Fibroblast of lung (primary cell): ENCODE results near the gene RAB35. TPM values are rescaled to one million over a fixed set of nuclear protein-coding genes. Genes with fewer than 3 reads are reported as not detected.

Source experiments
- DNase-seq, 2 donors: peaks; one replicate each; pipeline versions ENCODE4 v3.0.0 to v3.0.0-alpha.2; 2010; ENCODE audit warnings: low read depth in 2 of 2
- H2AFZ ChIP-seq: 2 replicates; pipeline ENCODE4 v1.5.1; 2012; ENCODE audit warnings: low read length, control low read depth, inconsistent platforms
- H3K27ac ChIP-seq: 2 replicates; pipeline ENCODE4 v1.5.1; 2011; ENCODE audit warnings: low read length, control low read depth; ENCODE audit not compliant: insufficient read depth
- H3K27me3 ChIP-seq: 2 replicates; pipeline ENCODE4 v1.5.1; 2011; ENCODE audit warnings: mild to moderate bottlenecking, low read length; ENCODE audit not compliant: control insufficient read depth, insufficient read depth
- H3K36me3 ChIP-seq: 2 replicates; pipeline ENCODE4 v1.5.1; 2011; ENCODE audit warnings: low read length; ENCODE audit not compliant: control insufficient read depth, insufficient read depth
- H3K4me1 ChIP-seq: 2 replicates; pipeline ENCODE4 v1.5.1; 2011; ENCODE audit warnings: low read length; ENCODE audit not compliant: control insufficient read depth, insufficient read depth; ENCODE audit errors: extremely low read depth
- H3K4me2 ChIP-seq: 2 replicates; pipeline ENCODE4 v1.5.1; 2011; ENCODE audit warnings: low read length, control low read depth; ENCODE audit not compliant: insufficient read depth; ENCODE audit errors: extremely low read depth
- H3K4me3 ChIP-seq, 4 experiments: fragments of 200-600 bp in 1 of 4; sonication (generic) in 1 of 4; replicated peaks in 1 of 4; 2 replicates each; pipeline ENCODE4 v1.5.1; 2011 to 2016; ENCODE audit warnings: low read length in 4 of 4, low read depth in 3 of 4, mild to moderate bottlenecking in 3 of 4, control low read depth in 2 of 4, inconsistent platforms in 1 of 4, mixed read lengths in 1 of 4; ENCODE audit not compliant: insufficient read depth in 1 of 4; ENCODE audit errors: control extremely low read depth in 1 of 4
- H3K79me2 ChIP-seq: 2 replicates; pipeline ENCODE4 v1.5.1; 2012; ENCODE audit warnings: mild to moderate bottlenecking, low read length, inconsistent platforms; ENCODE audit not compliant: control insufficient read depth, insufficient read depth
- H3K9ac ChIP-seq: 2 replicates; pipeline ENCODE4 v1.5.1; 2011; ENCODE audit warnings: mild to moderate bottlenecking, low read length, control low read depth; ENCODE audit not compliant: insufficient read depth
- H3K9me3 ChIP-seq: 2 replicates; pipeline ENCODE4 v1.5.1; 2012; ENCODE audit warnings: low read depth, low read length; ENCODE audit not compliant: control insufficient read depth, insufficient read depth
- H4K20me1 ChIP-seq: 2 replicates; pipeline ENCODE4 v1.5.1; 2011; ENCODE audit warnings: low read length; ENCODE audit not compliant: control insufficient read depth, insufficient read depth; ENCODE audit errors: extremely low read depth
- CTCF ChIP-seq, 2 donors: IDR thresholded peaks in 1 of 2; conservative IDR thresholded peaks in 1 of 2; 1 replicate in 1 of 2; 2 replicates in 1 of 2; pipeline ENCODE4 v1.5.1; 2011 to 2012; ENCODE audit warnings: low read length in 2 of 2, control low read depth in 1 of 2, inconsistent platforms in 1 of 2, low read depth in 1 of 2, mild to moderate bottlenecking in 1 of 2
- EZH2 ChIP-seq: IDR thresholded peaks from 2 replicates; pipeline ENCODE4 v1.5.1; 2012; ENCODE audit warnings: low read length, control low read depth, mild to moderate bottlenecking; ENCODE audit errors: missing control alignments
- polyA plus RNA-seq, 2 donors: library from polyadenylated mRNA; depleted of rRNA in 1 of 2; stranded (reverse) in 1 of 2; unstranded in 1 of 2; fragments of >200 nt; gene quantifications; 2 replicates each; pipeline ENCODE4 v1.2.1, GENCODE V29; 2011 to 2012; ENCODE audit warnings: missing spikeins in 1 of 2
- total RNA-seq: library from RNA; depleted of rRNA; stranded (reverse); fragments of >200 nt; gene quantifications from 2 replicates; pipeline ENCODE4 v1.2.1, GENCODE V29; 2014

RAB35 gene
- total and polyA plus RNA-seq, 2 donors (not counting 1 experiment from before 2014, with no cell fraction given) = 29.7 to 51.4 TPM

- peaks cover 33% of the 10 kb centered on the region for H3K27me3 ChIP-seq
These were observed 53.5 kb downstream of the RAB35 start for GRCh38 chr12:120062976-120063579.

GRCh38 chr12:120061575-120062214, 54.9 kb downstream of the RAB35 start:
- Histone ChIP-seq H3K27ac (no peak overlapping the region), H3K27me3 (peaks cover 29% of the 10 kb centered on the region), H3K4me3 (no peak overlapping the region), H3K9ac (no peak overlapping the region), H3K4me2 (no peak overlapping the region), H3K79me2 (no peaks in the 10 kb centered on the region), H2AFZ (no peak overlapping the region), H3K36me3 (no peaks in the 10 kb centered on the region), H4K20me1 (no peaks in the 10 kb centered on the region), H3K9me3 (no peaks in the 10 kb centered on the region), H3K4me1 (no peaks in the 10 kb centered on the region)
- TF ChIP-seq CTCF (conservative IDR thresholded peaks at IDR 0.05 in 1 of 2, IDR thresholded peaks at IDR 0.05 in 1 of 2; ENCODE audit: low read depth in 1 of 2, low read length in 2 of 2) (no peak), EZH2 (no peak)
- no peak for DNase-seq

More at GRCh38 chr12:120062976-120063579, 53.5 kb downstream of the RAB35 start:
- Histone ChIP-seq H4K20me1 (no peaks in the 10 kb centered on the region), H3K36me3 (no peaks in the 10 kb centered on the region), H3K9ac (no peak overlapping the region), H2AFZ (no peak overlapping the region), H3K4me1 (no peaks in the 10 kb centered on the region), H3K4me2 (no peak overlapping the region), H3K9me3 (no peaks in the 10 kb centered on the region), H3K4me3 (no peak overlapping the region), H3K79me2 (no peaks in the 10 kb centered on the region), H3K27ac (no peak overlapping the region)
- TF ChIP-seq CTCF (conservative IDR thresholded peaks at IDR 0.05 in 1 of 2, IDR thresholded peaks at IDR 0.05 in 1 of 2; ENCODE audit: low read depth in 1 of 2, low read length in 2 of 2) = no peak
- DNase-seq = no peak

GRCh38 chr12:120060717-120061116, 55.8 kb downstream of the RAB35 start:
- no peaks in the 10 kb centered on the region for H3K9me3 ChIP-seq
- no peak for DNase-seq
- H3K4me2 ChIP-seq = no peak overlapping the region
- H3K4me1 ChIP-seq = no peaks in the 10 kb centered on the region
- no peak overlapping the region for H3K9ac ChIP-seq
- H4K20me1 ChIP-seq = no peaks in the 10 kb centered on the region
- no peak overlapping the region for H2AFZ ChIP-seq
- no peak overlapping the region for H3K4me3 ChIP-seq
- H3K27me3 ChIP-seq = peaks cover 29% of the 10 kb centered on the region
- TF ChIP-seq EZH2 = no peak
- no peak for TF ChIP-seq CTCF (conservative IDR thresholded peaks at IDR 0.05 in 1 of 2, IDR thresholded peaks at IDR 0.05 in 1 of 2; ENCODE audit: low read depth in 1 of 2, low read length in 2 of 2)
- H3K79me2 ChIP-seq = no peaks in the 10 kb centered on the region
- no peak overlapping the region for H3K27ac ChIP-seq
- H3K36me3 ChIP-seq = no peaks in the 10 kb centered on the region
